GM19238 (cell line): ENCODE results near the gene ABCB9.
"Not testable (repeated sequence)": the region's sequence is repeated elsewhere in the genome, so short reads cannot be mapped to it uniquely, and the experiment has no call there.

Source experiments
- DNase-seq: peaks from one replicate; pipeline ENCODE4 v3.0.0; 2011; ENCODE audit warnings: low spot score; ENCODE audit not compliant: insufficient read length

Gene ABCB9

GRCh38 chr12:122895704-122896636, 70.3 kb downstream of the ABCB9 start, which contains the start of gene VPS37B:
VPS37B (minus strand) TSS chr12:122896124; CDS start chr12:122896062, 62 bp downstream.
- peak; percentile 72 for DNase-seq

- no peak for DNase-seq
Measured at GRCh38 chr12:122895320-122895703, 71.0 kb downstream of the ABCB9 start.

GRCh38 chr12:122894193-122895121, 71.8 kb downstream of the ABCB9 start:
- no peak for DNase-seq

DNA sequence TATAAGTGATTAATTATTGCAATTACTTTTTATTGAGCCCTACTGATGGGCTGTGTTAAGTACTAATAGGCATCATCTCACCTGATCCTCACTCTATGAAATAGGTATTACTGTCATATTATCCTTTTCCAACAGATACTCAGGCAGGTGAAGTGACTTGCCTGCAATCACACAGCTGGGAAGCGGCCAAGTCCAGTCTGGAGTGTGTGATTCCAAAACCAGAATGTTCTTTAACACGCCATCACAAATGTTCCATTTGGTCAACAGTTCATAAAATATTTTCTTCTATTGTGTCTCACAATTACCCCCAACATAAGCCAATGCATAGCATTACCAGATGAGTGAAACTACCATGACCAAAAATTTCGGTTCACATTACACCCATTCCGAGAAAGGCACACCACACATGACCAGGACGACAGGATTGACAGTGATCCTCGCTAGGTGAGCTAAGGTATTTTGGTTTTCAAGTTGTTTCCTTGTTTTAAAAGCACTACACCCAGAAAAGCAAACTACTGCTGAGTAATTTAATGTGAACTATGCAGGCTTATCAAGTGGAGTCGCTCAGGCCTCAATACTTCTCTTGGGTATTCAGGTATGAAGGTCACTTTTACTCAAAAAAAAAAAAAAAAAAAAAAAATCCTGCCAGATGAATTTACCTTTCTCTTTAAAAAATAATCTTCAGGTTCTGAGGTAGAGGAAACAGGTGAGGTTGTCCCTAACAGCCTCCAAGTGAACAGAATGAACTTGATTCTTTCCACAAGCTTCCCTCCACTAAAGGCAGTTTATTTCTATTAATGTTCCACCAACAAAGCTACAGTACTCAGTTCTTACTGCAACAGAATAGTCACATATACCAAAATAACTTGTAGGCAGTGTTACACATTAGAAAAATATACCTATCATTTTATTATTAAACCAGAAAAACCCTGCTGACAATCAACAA, 72.8 kb downstream of the ABCB9 start:
- no peak for DNase-seq

GRCh38 chr12:122892724-122893123, 73.5 kb downstream of the ABCB9 start:
- DNase-seq = not testable (repeated sequence)

GRCh38 chr12:122891661-122892525, 74.4 kb downstream of the ABCB9 start:
- DNase-seq = no peak

GRCh38 chr12:122889761-122890520, 76.3 kb downstream of the ABCB9 start:
- DNase-seq = no peak

GRCh38 chr12:122888232-122888752, 78.0 kb downstream of the ABCB9 start:
- DNase-seq = no peak

GRCh38 chr12:122887819-122888212, 78.4 kb downstream of the ABCB9 start:
- DNase-seq = no peak

GRCh38 chr12:122886851-122887818, 79.1 kb downstream of the ABCB9 start:
- DNase-seq = peak; percentile 60

DNA sequence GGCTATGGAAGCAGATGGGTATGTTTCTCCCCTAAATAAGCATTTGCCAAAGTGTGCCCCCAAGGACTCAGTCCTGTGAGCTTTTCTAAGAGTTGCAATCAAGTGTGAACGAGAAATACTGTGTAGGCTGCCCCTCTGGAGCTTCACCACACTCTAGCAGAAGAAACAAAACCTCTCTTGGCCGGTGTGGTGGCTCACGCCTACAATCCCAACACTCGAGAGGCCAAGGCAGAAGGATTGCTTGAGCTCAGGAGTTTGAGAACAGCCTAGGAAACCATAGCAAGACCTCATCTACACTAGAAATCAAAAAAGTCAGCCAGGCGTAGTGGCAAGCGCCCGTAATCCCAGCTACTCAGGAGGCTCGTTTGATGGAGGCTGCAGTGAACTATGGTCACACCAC, 80.1 kb downstream of the ABCB9 start:
- DNase-seq = no peak

GRCh38 chr12:122884860-122885259, 81.4 kb downstream of the ABCB9 start:
- no peak for DNase-seq

GRCh38 chr12:122884091-122884826, 82.0 kb downstream of the ABCB9 start:
- DNase-seq = no peak

DNA sequence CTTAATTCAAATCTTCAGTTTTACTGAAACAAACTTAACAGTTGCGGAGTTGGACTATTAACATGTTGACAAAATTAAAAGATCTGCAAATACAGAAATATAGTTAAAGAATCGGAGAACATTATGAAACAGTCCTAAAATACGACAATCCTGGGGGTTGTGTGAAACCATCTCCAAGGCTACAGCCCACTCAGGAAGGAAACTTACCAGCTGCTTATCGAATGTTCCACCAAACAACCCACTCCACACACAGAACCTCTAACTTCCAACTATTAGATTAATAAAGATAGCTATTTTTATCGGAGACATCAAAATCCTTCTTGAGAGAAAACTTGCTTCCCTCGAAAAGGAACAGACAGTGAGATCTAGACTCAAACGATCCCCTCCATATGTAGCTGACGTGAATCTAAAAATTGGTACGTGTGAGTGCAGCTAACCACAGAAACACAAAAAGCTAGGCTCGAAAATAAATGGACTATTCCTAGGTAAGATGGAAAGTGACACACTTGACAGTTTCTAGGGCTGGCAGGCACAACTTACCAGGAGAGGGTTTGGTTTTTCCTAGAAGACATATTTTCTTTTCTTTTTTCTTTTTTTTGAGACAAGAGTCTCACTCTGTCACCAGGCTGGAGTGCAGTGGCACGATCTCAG, 83.2 kb downstream of the ABCB9 start:
- DNase-seq = no peak

DNA sequence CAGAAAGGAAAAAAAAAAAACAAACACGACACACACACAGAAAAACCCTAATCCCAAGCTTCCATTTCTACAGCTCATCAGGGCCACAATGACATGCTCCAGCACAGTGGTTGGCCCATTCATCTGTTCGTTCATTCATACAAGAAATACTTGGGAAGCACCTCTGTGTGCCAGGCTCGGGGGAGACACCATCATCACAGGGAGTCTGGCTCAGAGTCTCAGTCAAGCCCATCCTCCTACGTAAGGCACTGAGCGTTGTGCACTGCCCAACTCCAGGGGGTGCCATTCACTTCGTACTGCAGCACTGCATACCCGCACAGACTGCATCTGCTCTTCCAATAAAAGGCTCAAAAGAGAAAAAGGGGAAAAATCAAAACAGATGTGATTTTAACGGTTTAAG, 85.6 kb downstream of the ABCB9 start:
- no peak for DNase-seq

- DNase-seq = no peak
Measured at GRCh38 chr12:122880155-122880667, 86.1 kb downstream of the ABCB9 start.
